Kidney capillary endothelial cell (primary cell): ENCODE measurements around the gene CCL21.
A peak's percentile ranks its signal among the peaks of the same experiment; 100 is the strongest.
"Not testable (repeated sequence)": the region's sequence is repeated elsewhere in the genome, so short reads cannot be mapped to it uniquely, and the experiment has no call there.

ENCODE experiments used
- DNase-seq: peaks from one replicate; pipeline ENCODE4 v3.0.0-alpha.2; 2018; ENCODE audit warnings: low spot score

CCL21 gene, protein sequence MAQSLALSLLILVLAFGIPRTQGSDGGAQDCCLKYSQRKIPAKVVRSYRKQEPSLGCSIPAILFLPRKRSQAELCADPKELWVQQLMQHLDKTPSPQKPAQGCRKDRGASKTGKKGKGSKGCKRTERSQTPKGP

DNA sequence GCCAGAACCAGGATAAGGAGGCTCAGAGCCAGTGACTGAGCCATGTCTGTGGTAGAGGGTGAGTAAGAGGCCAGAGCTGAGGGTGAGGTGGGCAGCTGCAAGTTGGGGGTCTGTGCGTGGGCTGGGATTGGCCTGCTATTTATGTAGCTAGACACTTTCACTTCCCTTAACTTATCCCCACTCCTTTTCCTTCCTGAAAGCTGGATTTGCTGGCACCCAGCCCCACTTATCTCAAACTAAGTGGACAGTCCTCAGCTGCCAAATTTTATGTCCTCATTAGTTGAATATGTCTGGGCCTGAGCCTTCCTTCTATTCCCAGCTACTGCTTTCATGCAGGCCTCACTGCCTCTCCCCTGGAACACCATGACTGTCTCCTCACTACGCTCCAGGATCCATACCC lies at the start of gene CCL21:
Gene CCL21 (minus strand): TSS at position 114 of the 400 bp plus-strand sequence. CDS start 70 bp downstream, at position 44.
- DNase-seq: no peak

GRCh38 chr9:34759432-34760134 lies 49.6 kb upstream of the CCL21 start:
- no peak for DNase-seq

DNA sequence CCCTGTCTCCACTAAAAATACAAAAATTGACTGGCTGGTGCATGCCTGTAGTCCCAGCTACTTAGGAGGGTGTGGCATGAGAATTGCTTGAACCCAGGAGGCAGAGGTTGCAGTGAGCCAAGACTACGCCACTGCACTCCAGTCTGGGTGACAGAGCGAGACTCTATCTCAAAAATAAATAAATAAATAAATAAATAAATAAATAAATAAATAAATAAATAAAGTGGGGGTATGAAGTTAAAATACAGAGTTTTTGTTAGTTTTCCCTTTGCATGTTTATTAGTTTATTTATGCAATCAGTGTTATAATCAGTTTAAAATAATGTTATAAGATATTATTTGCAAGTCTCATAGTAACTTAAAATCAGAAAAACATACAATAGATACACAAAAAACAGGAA lies 40.4 kb upstream of the CCL21 start:
- DNase-seq: not testable (repeated sequence)

DNA sequence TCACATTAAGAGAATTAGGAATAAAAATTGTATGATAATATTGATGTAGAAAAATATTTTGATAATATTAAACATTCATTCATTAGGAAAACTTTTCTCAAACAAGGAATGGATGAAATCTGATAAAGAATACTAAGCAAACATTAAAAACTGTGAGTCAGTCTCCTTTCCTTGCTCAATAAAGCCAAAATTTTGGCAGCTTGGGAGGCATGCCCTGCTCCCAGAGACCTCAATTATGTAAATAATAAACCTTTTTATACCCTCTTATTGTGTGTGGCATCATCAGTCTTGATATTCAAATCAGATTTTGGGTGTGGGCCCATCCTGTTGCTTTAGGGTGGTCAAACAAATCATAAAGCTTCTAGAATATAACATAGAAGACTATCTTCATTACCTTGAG lies 36.6 kb upstream of the CCL21 start:
- no peak for DNase-seq

DNA sequence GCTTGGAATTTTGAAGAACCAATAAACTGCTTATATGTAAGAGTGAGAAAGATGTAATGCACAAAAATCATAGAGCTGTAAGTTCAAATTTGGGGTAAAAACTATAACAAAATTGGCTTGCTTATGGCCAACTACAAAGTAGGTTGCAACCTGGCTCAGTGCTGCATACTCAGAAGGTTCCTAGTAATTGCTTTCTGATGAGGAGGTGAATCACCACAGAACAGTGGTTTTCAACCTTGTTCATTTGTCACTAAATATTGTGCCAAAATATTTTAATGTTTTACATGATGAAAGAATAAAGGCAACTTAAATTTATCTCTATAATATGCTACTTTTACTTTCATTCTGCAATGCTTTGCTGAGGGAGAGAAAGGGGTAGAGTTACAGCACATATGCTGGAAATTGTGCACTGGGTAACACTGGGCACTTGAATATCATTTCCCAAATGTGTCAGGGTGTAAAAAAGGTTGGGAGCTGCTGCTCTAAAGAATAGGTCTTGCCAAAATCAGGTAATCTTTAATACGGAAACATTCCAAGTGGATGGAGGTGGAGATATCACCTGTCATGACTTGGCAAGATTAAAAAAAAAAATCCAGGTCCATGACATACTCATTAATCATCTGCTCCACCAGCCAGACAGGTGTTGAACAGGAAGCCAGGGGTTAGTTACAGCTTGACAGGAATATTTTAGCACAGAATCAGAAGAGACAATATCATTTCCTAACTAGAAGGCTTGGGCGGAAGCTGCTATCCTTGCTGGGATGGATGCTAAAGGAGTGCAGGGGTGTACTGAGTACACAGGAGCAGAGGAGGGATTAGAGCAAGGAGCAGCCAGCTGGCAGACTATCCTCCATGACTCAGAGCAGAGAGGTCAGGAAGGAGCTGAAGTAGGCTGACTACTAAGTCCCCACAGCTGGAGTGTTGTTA lies 34.6 kb upstream of the CCL21 start:
- DNase-seq: peak; percentile 22

GRCh38 chr9:34742710-34743109 lies 32.8 kb upstream of the CCL21 start:
- no peak for DNase-seq

- no peak for DNase-seq
These were observed 31.7 kb upstream of the CCL21 start for GRCh38 chr9:34741628-34742027.

GRCh38 chr9:34740176-34740575 lies 30.2 kb upstream of the CCL21 start:
- not testable (repeated sequence) for DNase-seq

DNA sequence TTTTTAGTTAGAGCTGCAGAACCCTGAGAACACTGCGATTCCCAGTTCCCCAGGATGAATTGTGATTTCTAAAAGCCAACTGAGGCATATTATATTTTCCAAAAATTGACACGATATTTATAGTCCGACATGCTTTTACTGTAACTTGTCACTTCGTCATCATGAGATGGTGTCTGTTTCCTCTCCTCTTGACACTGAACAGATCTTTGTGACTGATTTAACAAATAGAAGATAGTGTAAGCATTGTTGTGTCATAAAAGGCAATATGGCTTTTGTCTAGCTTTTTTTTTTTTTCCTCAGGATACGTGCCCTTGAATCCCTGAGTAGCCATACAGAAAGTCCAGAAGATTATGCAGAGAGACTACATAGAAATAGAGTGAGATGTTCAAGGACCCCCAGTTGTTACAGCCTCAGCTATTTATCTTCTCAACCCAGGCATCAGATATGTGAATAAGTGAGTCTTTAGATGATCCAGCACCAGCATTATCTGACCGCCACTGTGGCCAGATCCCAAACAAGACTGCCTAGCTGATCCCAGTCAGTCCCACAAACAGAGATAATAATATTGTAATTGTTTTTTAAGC lies 27.8 kb upstream of the CCL21 start:
- DNase-seq: no peak

DNA sequence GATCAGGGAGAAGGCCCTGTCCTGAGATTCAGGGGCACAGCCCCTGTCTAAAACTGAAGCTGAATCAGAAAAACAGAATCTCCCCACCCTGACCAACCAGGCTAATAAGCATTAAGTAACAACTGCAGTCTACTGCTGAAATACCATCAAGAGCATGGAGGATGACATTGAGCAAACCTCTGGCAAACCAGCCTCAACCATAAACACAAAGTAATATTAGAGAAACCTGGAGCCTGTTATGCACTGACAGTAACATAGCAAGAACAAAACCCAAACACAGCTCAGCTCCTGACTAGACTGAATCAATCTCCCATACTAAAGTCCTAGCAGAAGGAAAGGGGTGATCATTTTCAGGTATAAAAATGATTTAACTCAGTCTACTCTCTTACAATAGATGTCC lies 24.8 kb upstream of the CCL21 start:
- no peak for DNase-seq

DNA sequence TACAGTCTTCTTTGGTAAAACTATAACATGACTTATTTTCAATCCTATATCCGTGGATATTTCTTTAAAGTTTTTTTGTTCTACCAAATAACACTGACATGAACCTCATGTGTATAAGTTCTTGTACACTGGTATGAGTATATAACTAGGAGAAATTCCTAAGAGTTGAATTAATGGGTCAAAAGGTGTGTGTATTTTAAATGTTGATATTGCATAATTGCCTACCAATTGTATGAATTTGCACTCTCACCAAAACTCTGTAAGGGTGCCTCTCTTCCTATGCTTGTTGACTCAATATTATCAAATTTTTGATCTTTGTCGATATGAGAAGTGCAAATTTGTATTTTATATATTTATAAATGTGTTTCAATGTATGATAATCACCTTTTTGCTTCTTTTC lies 22.9 kb upstream of the CCL21 start:
- no peak for DNase-seq

DNA sequence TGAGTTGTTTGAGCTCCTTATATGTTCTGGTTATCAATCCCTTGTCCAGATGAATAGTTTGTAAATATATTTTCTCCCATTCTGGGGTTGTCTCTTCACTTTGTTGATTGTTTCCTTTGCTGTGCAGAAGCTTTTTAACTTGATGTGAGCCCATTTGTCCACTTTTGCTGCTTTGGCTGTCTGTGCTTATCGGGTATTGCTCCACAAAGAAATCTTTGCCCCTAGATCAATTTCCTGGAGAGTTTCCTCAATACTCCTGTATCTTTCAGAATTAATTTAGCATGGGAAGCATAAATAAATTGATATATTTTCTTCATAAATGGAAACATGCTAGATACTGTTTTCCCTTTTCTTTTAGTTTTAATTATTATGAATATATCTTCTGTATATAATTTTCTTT lies 22.5 kb upstream of the CCL21 start:
- no peak for DNase-seq

GRCh38 chr9:34723141-34723540 lies 13.2 kb upstream of the CCL21 start:
- no peak for DNase-seq

GRCh38 chr9:34719769-34720025 lies 9.8 kb upstream of the CCL21 start:
- DNase-seq: not testable (repeated sequence)

- no peak for DNase-seq
These were observed 9.3 kb upstream of the CCL21 start for GRCh38 chr9:34719021-34719768.

DNA sequence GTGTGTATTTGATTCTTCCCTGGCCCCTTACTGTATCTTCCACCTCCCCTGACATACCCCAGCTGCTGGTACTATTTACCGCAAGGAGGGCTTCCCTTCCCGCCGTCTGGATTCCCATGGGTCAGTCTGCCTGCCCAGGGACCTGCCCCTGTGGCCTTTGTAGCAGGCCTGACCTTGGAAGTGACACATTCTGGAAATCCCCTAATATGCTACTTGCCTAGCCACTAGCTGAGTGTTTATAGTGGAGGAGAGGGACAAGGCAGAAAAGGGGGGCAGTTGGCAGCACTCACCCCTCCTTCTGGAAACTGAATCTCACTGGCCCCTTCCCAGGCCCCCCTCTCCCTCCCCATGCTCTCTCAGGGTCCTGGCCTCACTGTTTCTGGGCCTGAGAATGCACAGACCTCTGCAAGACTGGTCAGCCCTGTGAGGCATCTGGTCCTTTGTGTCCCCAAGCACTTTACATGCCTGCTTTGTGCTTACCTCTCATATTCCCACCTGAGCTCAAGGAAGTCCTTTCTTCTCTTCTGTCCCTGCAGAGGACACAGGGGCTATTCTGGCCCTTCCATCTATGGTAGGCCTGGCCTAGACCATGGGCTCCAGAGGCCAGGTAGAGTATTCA lies 8.2 kb upstream of the CCL21 start:
- DNase-seq: no peak

DNA sequence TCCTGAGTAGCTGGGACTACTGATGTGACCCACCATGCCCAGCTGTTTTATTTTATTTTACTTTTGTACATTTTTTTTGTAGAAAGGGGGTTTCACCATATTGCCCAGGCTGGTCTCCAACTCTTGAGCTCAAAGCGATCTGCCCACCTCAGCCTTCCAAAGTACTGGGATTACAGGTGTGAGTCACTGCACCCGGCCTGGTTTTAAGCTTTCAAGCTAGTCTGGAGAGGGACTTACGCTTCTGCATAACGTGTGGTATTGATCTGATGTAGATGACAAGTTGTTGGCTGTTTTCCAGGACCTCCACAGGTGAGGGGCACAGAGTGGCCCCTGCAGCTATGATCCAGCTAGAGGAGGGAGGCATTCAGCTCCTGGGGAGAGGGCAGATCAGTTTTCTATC lies 6.8 kb upstream of the CCL21 start:
- no peak for DNase-seq

GRCh38 chr9:34715639-34716215 lies 5.8 kb upstream of the CCL21 start:
- no peak for DNase-seq

DNA sequence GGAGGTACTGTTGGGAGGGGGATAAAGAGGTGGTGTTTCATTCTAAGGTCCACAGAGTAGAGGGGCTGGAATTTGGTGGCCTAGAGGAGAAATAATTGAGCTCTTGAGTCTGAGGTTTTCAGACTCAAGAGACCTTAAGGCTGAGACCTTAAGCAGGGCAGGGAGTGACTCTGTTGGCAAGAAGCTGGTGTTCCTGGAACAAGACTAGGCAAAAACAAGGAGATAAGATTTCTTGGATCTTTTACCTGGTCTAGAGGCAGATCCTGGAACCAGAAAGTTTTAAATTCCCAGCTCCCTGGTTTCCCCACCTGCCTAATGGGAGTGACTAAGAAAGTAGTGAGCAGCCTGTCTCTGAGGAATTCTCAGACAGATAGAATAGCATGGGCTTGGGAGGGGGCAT lies 4.1 kb upstream of the CCL21 start:
- no peak for DNase-seq

DNA sequence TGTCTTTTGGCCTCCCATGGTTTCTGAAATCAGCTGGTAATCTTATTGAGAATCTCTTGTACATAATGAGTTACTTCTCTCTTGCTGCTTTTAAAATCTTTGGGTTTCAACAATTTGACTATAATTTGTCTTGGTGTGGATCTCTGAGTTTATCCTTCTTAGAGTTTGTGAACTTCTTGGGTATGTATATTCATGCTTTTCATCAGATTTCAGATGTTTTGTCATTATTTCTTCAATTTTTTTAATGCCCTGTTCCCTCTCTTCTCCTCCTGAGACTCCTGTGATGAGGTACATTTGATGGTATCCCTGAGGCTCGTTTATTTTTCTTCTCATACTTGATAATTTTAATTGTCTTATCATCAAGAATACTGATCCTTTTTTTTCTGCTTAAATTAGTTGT lies 2.2 kb upstream of the CCL21 start:
- no peak for DNase-seq

DNA sequence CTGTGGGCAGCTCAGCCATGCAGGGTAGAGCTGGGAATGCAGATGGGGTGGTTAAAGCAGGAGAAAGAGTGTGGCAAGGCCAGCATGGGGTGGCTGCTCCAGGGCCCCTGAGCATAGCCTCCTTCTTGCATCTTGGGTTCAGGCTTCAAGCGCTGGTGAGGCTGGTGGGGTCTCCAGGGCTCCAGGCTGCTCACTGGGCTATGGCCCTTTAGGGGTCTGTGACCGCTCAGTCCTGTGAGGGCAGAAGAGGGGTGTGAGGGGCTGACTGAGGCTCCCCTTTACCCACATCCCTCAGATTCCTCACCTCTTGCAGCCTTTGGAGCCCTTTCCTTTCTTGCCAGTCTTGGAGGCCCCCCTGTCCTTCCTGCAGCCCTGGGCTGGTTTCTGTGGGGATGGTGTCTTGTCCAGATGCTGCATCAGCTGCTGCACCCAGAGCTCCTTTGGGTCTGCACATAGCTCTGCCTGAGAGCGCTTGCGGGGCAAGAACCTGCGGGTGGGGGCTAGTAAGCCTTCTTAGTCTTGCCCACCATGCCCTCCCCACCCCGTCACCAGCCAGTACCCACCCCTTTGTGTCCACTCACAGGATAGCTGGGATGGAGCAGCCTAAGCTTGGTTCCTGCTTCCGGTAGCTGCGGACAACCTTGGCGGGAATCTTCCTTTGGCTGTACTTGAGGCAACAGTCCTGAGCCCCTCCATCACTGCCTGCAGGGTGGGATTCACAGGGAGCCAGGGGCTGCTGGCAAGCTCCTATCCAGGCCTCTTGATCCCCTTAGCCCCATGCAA lies 549 bp downstream of the CCL21 start:
- no peak for DNase-seq
